Measurements from ENCODE around the gene RASGEF1B. TPM values are rescaled to one million over a fixed set of nuclear protein-coding genes. Genes with fewer than 3 reads are reported as not detected.

RASGEF1B gene
- total and polyA plus RNA-seq, 2 donors from 2014 or later, result 8.3 to 15.0 TPM

DNA sequence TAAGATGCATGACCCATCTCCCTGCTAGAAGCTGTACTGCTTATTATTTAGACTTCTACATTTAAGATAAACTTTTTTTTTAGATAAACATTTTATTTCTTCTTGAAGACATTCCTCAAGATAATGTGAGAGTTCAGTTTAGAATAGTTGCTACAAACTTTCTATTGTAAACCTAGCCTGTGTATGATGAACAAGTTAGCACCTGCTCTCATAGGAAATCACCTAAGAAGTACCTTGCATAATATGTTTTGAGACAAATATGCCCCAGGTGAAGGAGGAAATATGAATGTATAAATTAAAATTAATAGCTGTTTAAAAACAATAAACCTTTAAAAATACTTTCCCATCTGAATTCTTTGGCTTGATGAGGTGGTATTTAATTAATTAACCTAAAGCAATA lies 35.6 kb downstream of the RASGEF1B start:
- TF ChIP-seq, protein P1, sequence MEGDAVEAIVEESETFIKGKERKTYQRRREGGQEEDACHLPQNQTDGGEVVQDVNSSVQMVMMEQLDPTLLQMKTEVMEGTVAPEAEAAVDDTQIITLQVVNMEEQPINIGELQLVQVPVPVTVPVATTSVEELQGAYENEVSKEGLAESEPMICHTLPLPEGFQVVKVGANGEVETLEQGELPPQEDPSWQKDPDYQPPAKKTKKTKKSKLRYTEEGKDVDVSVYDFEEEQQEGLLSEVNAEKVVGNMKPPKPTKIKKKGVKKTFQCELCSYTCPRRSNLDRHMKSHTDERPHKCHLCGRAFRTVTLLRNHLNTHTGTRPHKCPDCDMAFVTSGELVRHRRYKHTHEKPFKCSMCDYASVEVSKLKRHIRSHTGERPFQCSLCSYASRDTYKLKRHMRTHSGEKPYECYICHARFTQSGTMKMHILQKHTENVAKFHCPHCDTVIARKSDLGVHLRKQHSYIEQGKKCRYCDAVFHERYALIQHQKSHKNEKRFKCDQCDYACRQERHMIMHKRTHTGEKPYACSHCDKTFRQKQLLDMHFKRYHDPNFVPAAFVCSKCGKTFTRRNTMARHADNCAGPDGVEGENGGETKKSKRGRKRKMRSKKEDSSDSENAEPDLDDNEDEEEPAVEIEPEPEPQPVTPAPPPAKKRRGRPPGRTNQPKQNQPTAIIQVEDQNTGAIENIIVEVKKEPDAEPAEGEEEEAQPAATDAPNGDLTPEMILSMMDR (IDR thresholded peaks at IDR 0.05; ENCODE audit: borderline replicate concordance, extremely low read depth, insufficient read depth), result no peak
- Histone ChIP-seq H3K4me1 (ENCODE audit: control insufficient read depth in 2 of 3, insufficient read depth in 2 of 3, low read depth in 1 of 3, low read length in 3 of 3) (no peaks in the 10 kb centered on the region), H3K27ac (ENCODE audit: low read depth in 2 of 2, low read length in 2 of 2) (no peak overlapping the region), H3K36me3 (ENCODE audit: control insufficient read depth in 2 of 3, insufficient read depth in 3 of 3, low read length in 3 of 3) (peaks cover 0 to 26% (median 8%) of the 10 kb centered on the region in 3 donors), H3K4me3 (ENCODE audit: low read length in 3 of 3) (no peak overlapping the region), H3K9ac (ENCODE audit: low read length in 3 of 3) (no peak overlapping the region), H3K9me3 (ENCODE audit: control insufficient read depth in 2 of 3, insufficient read depth in 1 of 3, low read length in 3 of 3) (no peaks in the 10 kb centered on the region), H3K27me3 (ENCODE audit: control insufficient read depth, insufficient read depth, low read length) (no peaks in the 10 kb centered on the region)
- intact Hi-C loops (cut with DNase I), result no loop called here
- FAIRE-seq, result no peak
- DNase-seq, result no peak

DNA sequence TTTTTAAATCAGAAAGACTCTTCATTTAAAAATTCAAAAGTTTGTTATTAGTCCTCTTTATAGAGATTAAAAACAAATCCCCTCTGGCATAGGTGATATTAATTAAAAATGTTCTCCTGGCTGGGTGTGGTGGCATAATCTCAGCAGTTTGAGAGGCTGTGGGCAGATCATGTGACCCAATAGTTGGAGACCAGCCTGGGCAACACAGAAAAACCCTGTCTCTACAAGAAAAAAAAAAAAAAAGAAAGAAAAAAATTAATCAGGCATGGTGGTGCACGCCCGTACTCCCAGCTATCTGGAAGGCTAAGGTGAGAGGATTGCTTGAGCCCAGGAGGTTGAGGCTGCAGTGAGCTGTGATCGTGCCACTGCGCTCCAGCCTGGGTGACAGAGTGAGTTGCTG lies 38.9 kb downstream of the RASGEF1B start:
- H3K27ac ChIP-seq (ENCODE audit: low read depth in 2 of 2, low read length in 2 of 2), result no peak overlapping the region
- no peaks in the 10 kb centered on the region for H3K27me3 ChIP-seq (ENCODE audit: control insufficient read depth, insufficient read depth, low read length)
- no peak for DNase-seq
- H3K4me3 ChIP-seq (ENCODE audit: low read length in 3 of 3), result no peak overlapping the region
- no peak overlapping the region for H3K9ac ChIP-seq (ENCODE audit: low read length in 3 of 3)
- peaks cover 0 to 11% (median 4%) of the 10 kb centered on the region in 3 donors for H3K36me3 ChIP-seq (ENCODE audit: control insufficient read depth in 2 of 3, insufficient read depth in 3 of 3, low read length in 3 of 3)
- no peaks in the 10 kb centered on the region for H3K9me3 ChIP-seq (ENCODE audit: control insufficient read depth in 2 of 3, insufficient read depth in 1 of 3, low read length in 3 of 3)
- FAIRE-seq, result no peak
- TF ChIP-seq, protein P1 (IDR thresholded peaks at IDR 0.05; ENCODE audit: borderline replicate concordance, extremely low read depth, insufficient read depth), result no peak
- intact Hi-C loops (cut with DNase I), result no loop called here
- H3K4me1 ChIP-seq (ENCODE audit: control insufficient read depth in 2 of 3, insufficient read depth in 2 of 3, low read depth in 1 of 3, low read length in 3 of 3), result no peaks in the 10 kb centered on the region

DNA sequence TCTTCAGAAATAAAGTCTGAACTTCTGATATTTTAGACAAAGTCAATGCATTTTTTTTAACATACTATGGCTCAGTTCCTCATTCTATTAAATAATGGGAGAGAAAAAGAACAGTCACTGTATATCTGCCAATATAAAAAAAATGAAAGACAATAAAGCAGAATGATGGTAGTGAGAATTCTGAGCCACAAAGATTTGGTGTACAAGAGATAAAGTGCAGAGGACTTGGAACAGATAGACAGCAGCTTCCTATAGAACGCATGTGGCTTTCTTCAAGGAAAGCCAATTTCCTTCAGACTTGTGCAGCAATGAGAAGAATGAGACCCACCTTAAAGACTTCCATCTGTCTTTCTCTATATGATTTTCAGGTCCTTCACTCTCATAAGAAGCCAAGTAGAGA lies 39.7 kb downstream of the RASGEF1B start:
- TF ChIP-seq, protein P1 (IDR thresholded peaks at IDR 0.05; ENCODE audit: borderline replicate concordance, extremely low read depth, insufficient read depth), result no peak
- Histone ChIP-seq H3K36me3 (ENCODE audit: control insufficient read depth in 2 of 3, insufficient read depth in 3 of 3, low read length in 3 of 3) (peaks cover 0 to 11% (median 4%) of the 10 kb centered on the region in 3 donors), H3K27me3 (ENCODE audit: control insufficient read depth, insufficient read depth, low read length) (no peaks in the 10 kb centered on the region), H3K27ac (ENCODE audit: low read depth in 2 of 2, low read length in 2 of 2) (no peak overlapping the region), H3K9me3 (ENCODE audit: control insufficient read depth in 2 of 3, insufficient read depth in 1 of 3, low read length in 3 of 3) (no peaks in the 10 kb centered on the region), H3K4me1 (ENCODE audit: control insufficient read depth in 2 of 3, insufficient read depth in 2 of 3, low read depth in 1 of 3, low read length in 3 of 3) (peaks cover 0 to 2% (median 0%) of the 10 kb centered on the region in 3 donors), H3K4me3 (ENCODE audit: low read length in 3 of 3) (no peak overlapping the region), H3K9ac (ENCODE audit: low read length in 3 of 3) (no peak overlapping the region)
- no peak for FAIRE-seq
- DNase-seq, result no peak
- intact Hi-C loops (cut with DNase I), result no loop called here

DNA sequence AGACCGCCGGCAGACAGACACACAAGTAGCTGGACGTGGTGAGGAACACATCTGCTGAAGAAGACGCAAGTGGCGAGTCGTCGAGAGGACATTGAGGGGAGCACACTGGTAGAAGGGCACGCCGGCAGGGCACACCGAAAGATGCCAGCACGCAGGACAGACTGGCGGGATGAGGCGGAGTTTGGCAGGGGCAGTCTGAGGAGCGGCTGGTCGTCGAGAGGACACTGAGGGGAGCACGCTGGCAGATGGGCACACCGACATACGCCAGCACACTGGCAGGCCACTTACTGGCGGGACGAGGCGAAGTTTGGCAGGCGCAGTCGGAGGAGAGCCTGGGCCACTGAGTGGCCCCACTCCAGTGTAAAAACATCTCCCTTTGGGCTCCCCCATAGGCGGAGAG lies 42.1 kb downstream of the RASGEF1B start:
- DNase-seq, result no peak
- intact Hi-C loops (cut with DNase I), result no loop called here
- Histone ChIP-seq H3K27me3 (ENCODE audit: control insufficient read depth, insufficient read depth, low read length) (no peaks in the 10 kb centered on the region), H3K4me1 (ENCODE audit: control insufficient read depth in 2 of 3, insufficient read depth in 2 of 3, low read depth in 1 of 3, low read length in 3 of 3) (peaks cover 0 to 2% (median 0%) of the 10 kb centered on the region in 3 donors), H3K9me3 (ENCODE audit: control insufficient read depth in 2 of 3, insufficient read depth in 1 of 3, low read length in 3 of 3) (no peaks in the 10 kb centered on the region), H3K9ac (ENCODE audit: low read length in 3 of 3) (no peak overlapping the region), H3K27ac (ENCODE audit: low read depth in 2 of 2, low read length in 2 of 2) (no peak overlapping the region), H3K36me3 (ENCODE audit: control insufficient read depth in 2 of 3, insufficient read depth in 3 of 3, low read length in 3 of 3) (peaks cover 0 to 11% (median 4%) of the 10 kb centered on the region in 3 donors), H3K4me3 (ENCODE audit: low read length in 3 of 3) (no peak overlapping the region)
- TF ChIP-seq, protein P1 (IDR thresholded peaks at IDR 0.05; ENCODE audit: borderline replicate concordance, extremely low read depth, insufficient read depth), result no peak
- no peak for FAIRE-seq

Data from kidney (tissue), 14 donors.